HEK293 (cell line): ENCODE measurements around the gene KRT81.
"Not testable (repeated sequence)": the region's sequence is repeated elsewhere in the genome, so short reads cannot be mapped to it uniquely, and the experiment has no call there.

Experiments
- CTCF ChIA-PET: fragments of 350-600 bp; formaldehyde crosslinking; extraction: SDS; loops from one replicate; lab custom pipeline; 2021; ENCODE audit warnings: antibody characterized with exemption; lab: Yijun Ruan, JAX
- POLR2A ChIA-PET: fragments of 300-600 bp; formaldehyde crosslinking; extraction: SDS; loops from one replicate; lab custom pipeline; 2020; ENCODE audit warnings: antibody characterized with exemption, inconsistent platforms; lab: Yijun Ruan, JAX
- H3K27ac ChIP-seq: fragments of 200-500 bp; sonication (Bioruptor generic); 2 replicates; pipeline ENCODE4 v1.5.1; 2014; ENCODE audit warnings: low read depth, low read length, control low read depth, inconsistent platforms; ENCODE audit errors: extremely low read depth
- H3K36me3 ChIP-seq, 2 experiments: fragments of 200-500 bp in 1 of 2; sonication (Bioruptor generic) in 1 of 2; 1 replicate in 1 of 2; 2 replicates in 1 of 2; pipeline ENCODE4 v1.5.1; 2014 to 2017; ENCODE audit warnings: inconsistent platforms in 2 of 2, low read length in 2 of 2; ENCODE audit not compliant: control insufficient read depth in 2 of 2, insufficient read depth in 1 of 2
- H3K4me1 ChIP-seq: fragments of 200-500 bp; sonication (Bioruptor generic); 2 replicates; pipeline ENCODE4 v1.5.1; 2014; ENCODE audit warnings: mild to moderate bottlenecking, low read length, inconsistent platforms; ENCODE audit not compliant: control insufficient read depth, insufficient read depth
- H3K4me3 ChIP-seq: 2 replicates; pipeline ENCODE4 v1.5.1; 2011; ENCODE audit warnings: low read depth, mild to moderate bottlenecking, control low read depth, low read length, moderate library complexity
- H3K9me3 ChIP-seq: fragments of 200-500 bp; sonication (Bioruptor generic); 2 replicates; pipeline ENCODE4 v1.5.1; 2014; ENCODE audit warnings: low read depth, low read length, inconsistent platforms; ENCODE audit not compliant: control insufficient read depth, insufficient read depth
- EGR2 ChIP-seq: fragments of 450-650 bp; formaldehyde crosslinking; IDR thresholded peaks from 2 replicates; pipeline ENCODE4 v1.5.1; 2016; ENCODE audit warnings: low read depth, missing biosample characterization, missing genetic modification characterization
- FEZF1 ChIP-seq: fragments of 450-650 bp; formaldehyde crosslinking; IDR thresholded peaks from 2 replicates; pipeline ENCODE4 v1.5.1; 2016; ENCODE audit warnings: missing biosample characterization, missing genetic modification characterization
- OVOL3 ChIP-seq: fragments of 450-650 bp; formaldehyde crosslinking; IDR thresholded peaks from 2 replicates; pipeline ENCODE4 v1.5.1; 2016; ENCODE audit warnings: missing biosample characterization, missing genetic modification characterization
- PRDM10 ChIP-seq: fragments of 450-650 bp; formaldehyde crosslinking; IDR thresholded peaks from 2 replicates; pipeline ENCODE4 v1.5.1; 2016; ENCODE audit warnings: missing biosample characterization, missing genetic modification characterization
- REPIN1 ChIP-seq: fragments of 450-650 bp; formaldehyde crosslinking; IDR thresholded peaks from 2 replicates; pipeline ENCODE4 v1.5.1; 2017; ENCODE audit warnings: missing biosample characterization, missing genetic modification characterization, low read depth
- SP2 ChIP-seq: fragments of 450-650 bp; formaldehyde crosslinking; IDR thresholded peaks from 2 replicates; pipeline ENCODE4 v1.5.1; 2016; ENCODE audit warnings: missing biosample characterization, missing genetic modification characterization
- ZBTB6 ChIP-seq: fragments of 450-650 bp; formaldehyde crosslinking; IDR thresholded peaks from 2 replicates; pipeline ENCODE4 v1.5.1; 2017; ENCODE audit warnings: missing biosample characterization, missing genetic modification characterization
- ZBTB7A ChIP-seq: fragments of 450-650 bp; formaldehyde crosslinking; IDR thresholded peaks from 2 replicates; pipeline ENCODE4 v1.5.1; 2016; ENCODE audit warnings: low read depth, missing biosample characterization, missing genetic modification characterization
- ZFHX2 ChIP-seq: fragments of 450-650 bp; formaldehyde crosslinking; conservative IDR thresholded peaks from 2 replicates; pipeline ENCODE4 v1.5.1; 2016; ENCODE audit warnings: missing biosample characterization, missing genetic modification characterization
- ZFP37 ChIP-seq: fragments of 450-650 bp; formaldehyde crosslinking; IDR thresholded peaks from 2 replicates; pipeline ENCODE4 v1.5.1; 2016; ENCODE audit warnings: missing biosample characterization, missing genetic modification characterization
- ZFP69B ChIP-seq: fragments of 450-650 bp; formaldehyde crosslinking; IDR thresholded peaks from 2 replicates; pipeline ENCODE4 v1.5.1; 2016; ENCODE audit warnings: missing biosample characterization, missing genetic modification characterization
- ZNF138 ChIP-seq: fragments of 450-650 bp; formaldehyde crosslinking; IDR thresholded peaks from 2 replicates; pipeline ENCODE4 v1.5.1; 2016; ENCODE audit warnings: missing biosample characterization, missing genetic modification characterization, borderline replicate concordance
- ZNF148 ChIP-seq: fragments of 450-650 bp; formaldehyde crosslinking; IDR thresholded peaks from 2 replicates; pipeline ENCODE4 v1.5.0; 2017; ENCODE audit warnings: missing biosample characterization, missing genetic modification characterization, borderline replicate concordance
- ZNF184 ChIP-seq: fragments of 450-650 bp; IDR thresholded peaks from 2 replicates; pipeline ENCODE4 v1.5.1; 2018; ENCODE audit warnings: missing biosample characterization, mild to moderate bottlenecking, missing genetic modification characterization
- ZNF239 ChIP-seq: fragments of 450-650 bp; formaldehyde crosslinking; IDR thresholded peaks from 2 replicates; pipeline ENCODE4 v1.5.1; 2016; ENCODE audit warnings: missing biosample characterization, missing genetic modification characterization
- ZNF311 ChIP-seq: fragments of 450-650 bp; formaldehyde crosslinking; IDR thresholded peaks from 2 replicates; pipeline ENCODE4 v1.5.1; 2017; ENCODE audit warnings: missing biosample characterization, missing genetic modification characterization, borderline replicate concordance
- ZNF341 ChIP-seq: fragments of 450-650 bp; formaldehyde crosslinking; IDR thresholded peaks from 2 replicates; pipeline ENCODE4; 2016; ENCODE audit warnings: low read depth, missing biosample characterization, missing genetic modification characterization
- ZNF362 ChIP-seq: fragments of 450-650 bp; formaldehyde crosslinking; IDR thresholded peaks from 2 replicates; pipeline ENCODE4 v1.5.1; 2016; ENCODE audit warnings: missing biosample characterization, missing genetic modification characterization
- ZNF366 ChIP-seq: fragments of 450-650 bp; formaldehyde crosslinking; conservative IDR thresholded peaks from 2 replicates; pipeline ENCODE4 v1.5.1; 2016; ENCODE audit warnings: missing biosample characterization, missing genetic modification characterization
- ZNF473 ChIP-seq: fragments of 450-650 bp; formaldehyde crosslinking; IDR thresholded peaks from 2 replicates; pipeline ENCODE4 v1.5.1; 2017; ENCODE audit warnings: missing biosample characterization, missing genetic modification characterization
- ZNF600 ChIP-seq: fragments of 450-650 bp; formaldehyde crosslinking; IDR thresholded peaks from 2 replicates; pipeline ENCODE4 v1.5.1; 2016; ENCODE audit warnings: missing biosample characterization, missing genetic modification characterization
- ZNF76 ChIP-seq: fragments of 450-650 bp; formaldehyde crosslinking; IDR thresholded peaks from 2 replicates; pipeline ENCODE4; 2016; ENCODE audit warnings: low read depth, missing biosample characterization, missing genetic modification characterization, borderline replicate concordance

KRT81 gene

GRCh38 chr12:52316290-52316689 lies 25.0 kb upstream of the KRT81 start (continued):
- TF ChIP-seq ZNF148 (tag by site-specific recombination) = no peak
- TF ChIP-seq FEZF1 = no peak
- TF ChIP-seq, all 188 proteins: peak for 0

GRCh38 chr12:52315721-52316120 lies 24.4 kb upstream of the KRT81 start:
- H3K9me3 ChIP-seq, POLR2A ChIA-PET, H3K27ac ChIP-seq, H3K4me3 ChIP-seq, H3K36me3 ChIP-seq, H3K4me1 ChIP-seq: not testable (repeated sequence)
- CTCF ChIA-PET = interaction anchor here (0.6 to 3.0 kb wide), 14 partner anchors 9 to 591 kb away, joined by 3 to 18 read pairs (median 5); no protein-coding TSS in a partner anchor
- TF ChIP-seq ZNF600 = peak; percentile 49; the same call in 1 of the 2 replicates
- TF ChIP-seq, all 188 proteins: peak for 1; not testable (repeated sequence) for 187

- Histone ChIP-seq H3K36me3 (no peaks in the 10 kb centered on the region), H3K9me3 (no peaks in the 10 kb centered on the region), H3K4me3 (no peak overlapping the region), H3K4me1 (no peaks in the 10 kb centered on the region), H3K27ac (no peak overlapping the region)
- CTCF ChIA-PET = interaction anchor here (0.6 to 3.0 kb wide), 9 partner anchors 8 to 157 kb away, joined by 3 to 18 read pairs (median 5); no protein-coding TSS in a partner anchor
- TF ChIP-seq ZNF473 (tag by site-specific recombination) = no peak
- no peak for TF ChIP-seq ZBTB7A (tag by site-specific recombination)
- no peak for TF ChIP-seq SP2 (tag by site-specific recombination)
- no peak for TF ChIP-seq ZFP69B
- no peak for TF ChIP-seq PRDM10 (tag by site-specific recombination)
- no peak for TF ChIP-seq ZNF184 (tag by site-specific recombination)
- POLR2A ChIA-PET = no interaction called here
Observed at GRCh38 chr12:52314511-52314910, 23.2 kb upstream of the KRT81 start.

GRCh38 chr12:52313926-52314325 lies 22.6 kb upstream of the KRT81 start:
- ChIA-PET CTCF (interaction anchor here (1.1 kb wide), 1 partner anchor 34 kb away, joined by 3 read pairs; no protein-coding TSS in a partner anchor), POLR2A (interaction anchor here (0.5 kb wide), 1 partner anchor 20 kb away, joined by 6 read pairs; no protein-coding TSS in a partner anchor)
- no peaks in the 10 kb centered on the region for H3K9me3 ChIP-seq
- no peak overlapping the region for H3K27ac ChIP-seq
- no peak overlapping the region for H3K4me3 ChIP-seq
- H3K36me3 ChIP-seq = no peaks in the 10 kb centered on the region
- H3K4me1 ChIP-seq = no peaks in the 10 kb centered on the region
- TF ChIP-seq EGR2 (tag by site-specific recombination) = no peak
- TF ChIP-seq ZNF239 (tag by site-specific recombination) = no peak
- no peak for TF ChIP-seq ZBTB6
- TF ChIP-seq ZNF366 = no peak
- TF ChIP-seq ZNF341 (tag by site-specific recombination) = no peak
- no peak for TF ChIP-seq ZNF311 (tag by site-specific recombination)
- no peak for TF ChIP-seq ZFHX2 (tag by site-specific recombination)
- TF ChIP-seq OVOL3 (tag by site-specific recombination) = no peak
- TF ChIP-seq REPIN1 (tag by site-specific recombination) = no peak
- no peak for TF ChIP-seq ZNF76
- TF ChIP-seq ZNF362 = no peak
- TF ChIP-seq ZNF138 = no peak
- no peak for TF ChIP-seq ZFP37 (tag by site-specific recombination)
